HepG2 (cell line): ENCODE data around the gene DPYSL3. TPM values are rescaled to one million over a fixed set of nuclear protein-coding genes. Genes with fewer than 3 reads are reported as not detected.

ENCODE experiments used
- BHLHE40 ChIP-seq: IDR thresholded peaks from 2 replicates; pipeline ENCODE4 v1.6.1; 2011; ENCODE audit warnings: low read length, improper control_type of control experiment
- ZBTB40 ChIP-seq, 2 experiments: fragments of 450-650 bp in 1 of 2; sonication (generic) in 1 of 2; formaldehyde crosslinking in 1 of 2; IDR thresholded peaks; 2 replicates each; pipeline versions ENCODE4 v1.6.1 to v1.8.0; 2016 to 2022; ENCODE audit warnings: antibody characterized with exemption in 1 of 2, mild to moderate bottlenecking in 1 of 2, missing genetic modification reagents in 1 of 2
- polyA plus RNA-seq, 8 experiments: library from polyadenylated mRNA; depleted of rRNA in 3 of 8; stranded (reverse) in 7 of 8; unstranded in 1 of 8; fragments of >200 nt; fragmentation: Illumina TruSeq in 4 of 8; extraction: Trizol in 4 of 8; gene quantifications; 2 replicates each; pipeline versions ENCODE4 v1.2.1 to v1.2.3, GENCODE V29; 2011 to 2016; ENCODE audit warnings: low read depth in 4 of 8, missing spikeins in 1 of 8, mixed read lengths in 1 of 8; ENCODE audit not compliant: insufficient read depth in 1 of 8
- total RNA-seq, 5 experiments: library from RNA; depleted of rRNA; stranded (reverse); fragments of >200 nt; fragmentation: Illumina TruSeq; extraction: Trizol; gene quantifications; 2 replicates each; pipeline ENCODE4 v1.2.3, GENCODE V29; 2016; ENCODE audit warnings: low read depth in 1 of 5

DPYSL3 gene
- total and polyA plus RNA-seq, 2 of the 13 experiments (the other 11 are each of a cell fraction or from before 2014, with no cell fraction given), result 0.08 to 0.15 TPM

DNA sequence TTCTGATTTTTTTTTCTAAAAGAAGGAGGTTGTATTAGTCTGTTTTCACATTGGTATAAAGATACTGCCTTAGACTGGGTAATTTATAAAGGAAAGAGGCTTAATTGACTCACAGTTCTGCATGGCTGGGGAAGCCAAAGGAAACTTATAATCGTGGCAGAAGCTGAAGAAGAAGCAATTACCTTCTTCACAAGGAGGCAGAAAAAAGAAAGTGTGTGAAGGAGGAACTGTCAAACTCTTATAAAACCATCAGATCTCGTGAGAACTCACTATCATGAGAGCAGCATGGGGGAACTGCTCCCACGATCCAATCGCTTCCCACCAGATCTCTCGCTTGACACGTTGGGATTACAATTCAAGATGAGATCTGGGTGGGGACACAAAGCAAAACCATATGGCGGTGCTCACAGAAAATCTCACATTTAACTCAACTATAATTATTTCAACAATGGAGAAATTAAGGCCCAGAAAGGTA, 27.1 kb downstream of the DPYSL3 start (continued):
- no peak for TF ChIP-seq ZBTB40 (IDR thresholded peaks at IDR 0.05)
- TF ChIP-seq ZBTB40 (CRISPR knock-in tag; IDR thresholded peaks at IDR 0.05), result no peak
- TF ChIP-seq BHLHE40, result no peak
